Measurements from ENCODE around the gene RCOR2.

GRCh38 chr11:63929616-63930015 is 12.7 kb upstream of the RCOR2 start:
- TF ChIP-seq ZNF121 (CRISPR knock-in tag; IDR thresholded peaks at IDR 0.05) (no peak), ATF3 (CRISPR knock-in tag; conservative IDR thresholded peaks at IDR 0.05) (no peak), MAX (CRISPR knock-in tag; IDR thresholded peaks at IDR 0.05) (no peak), USF1 (CRISPR knock-in tag; IDR thresholded peaks at IDR 0.05) (no peak), ZNF416 (CRISPR knock-in tag; IDR thresholded peaks at IDR 0.05) (no peak), CREM (CRISPR knock-in tag; IDR thresholded peaks at IDR 0.05) (no peak), TEAD4 (CRISPR knock-in tag; IDR thresholded peaks at IDR 0.05) (no peak), ATF2 (CRISPR knock-in tag; IDR thresholded peaks at IDR 0.05; ENCODE audit: borderline replicate concordance, low read depth) (no peak), CTCF (IDR thresholded peaks at IDR 0.05) (no peak), ZBTB43 (CRISPR knock-in tag; IDR thresholded peaks at IDR 0.05) (no peak), HMGXB4 (CRISPR knock-in tag; IDR thresholded peaks at IDR 0.05) (no peak), TCF7 (CRISPR knock-in tag; IDR thresholded peaks at IDR 0.05; ENCODE audit: low read depth) (no peak), ERG (CRISPR knock-in tag; IDR thresholded peaks at IDR 0.05) (no peak), ZMAT4 (CRISPR knock-in tag; IDR thresholded peaks at IDR 0.05) (no peak)
